Measurements from ENCODE around the gene NME9. TPM values are rescaled to one million over a fixed set of nuclear protein-coding genes. Genes with fewer than 3 reads are reported as not detected.

NME9 gene
- total and polyA plus RNA-seq, 8 donors = 0.47 to 3.5 (median 0.85) TPM

DNA sequence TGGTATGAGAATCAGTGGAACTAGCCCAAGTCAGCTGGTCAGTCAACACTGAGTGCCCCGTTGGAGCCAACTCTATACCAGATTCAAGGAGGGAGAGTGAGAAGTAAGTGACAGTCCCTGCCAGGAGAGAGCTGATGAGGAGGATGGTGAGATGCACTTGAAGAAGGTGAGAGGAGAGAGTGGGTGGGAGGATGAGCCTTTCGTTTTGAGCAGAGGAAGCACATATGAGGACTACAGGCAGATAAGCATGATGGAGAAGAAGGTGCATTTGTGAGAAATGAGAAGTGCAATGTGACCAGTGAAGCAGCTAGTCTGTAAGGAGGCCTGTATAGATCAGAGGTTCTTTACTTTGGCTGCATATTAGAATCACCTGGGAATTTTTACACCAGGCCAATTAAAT, 40.4 kb downstream of the NME9 start:
- WGBS, 2 donors = 89 to 95% methylated on average over 2 of the region's 2 CpGs
- Histone ChIP-seq H3K27me3 (no peaks in the 10 kb centered on the region), H3K4me1 (no peaks in the 10 kb centered on the region), H3K36me3 (peaks cover 0 to 58% (median 0%) of the 10 kb centered on the region in 3 donors), H3K27ac (no peak overlapping the region), H3K4me3 (no peak overlapping the region), H3K9me3 (no peaks in the 10 kb centered on the region)
- TF ChIP-seq CTCF (IDR thresholded peaks at IDR 0.05) = no peak
- intact Hi-C loops (cut with DNase I) = no loop called here
- FAIRE-seq = no peak
- no peak for DNase-seq
- no peak for ATAC-seq

DNA sequence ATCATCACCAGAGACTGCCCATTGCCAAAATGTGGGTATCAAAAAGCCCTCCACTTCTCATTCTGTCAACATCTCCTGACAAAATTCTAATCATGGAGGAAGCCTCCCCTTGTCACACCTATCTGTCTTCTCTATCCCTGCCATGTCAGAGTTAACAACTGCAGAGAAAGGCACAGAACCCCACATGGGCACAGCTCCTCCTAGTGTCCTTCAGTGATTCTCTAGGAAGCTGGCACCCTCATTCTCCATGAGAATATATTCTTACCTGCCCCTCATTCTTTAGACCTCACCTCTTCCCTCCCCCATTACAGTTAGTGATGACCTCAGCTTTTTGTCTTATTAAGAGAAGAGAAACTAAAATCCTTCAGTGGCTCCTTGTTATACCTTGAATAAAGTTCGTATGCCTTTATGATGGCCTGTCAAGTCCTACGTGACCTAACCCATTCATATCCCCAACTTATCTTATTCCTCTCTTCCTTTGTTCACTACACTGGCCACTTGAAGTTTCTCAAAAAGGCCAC, 44.6 kb downstream of the NME9 start:
- H3K27ac ChIP-seq = no peak overlapping the region
- no peaks in the 10 kb centered on the region for H3K9me3 ChIP-seq
- WGBS, 2 donors = 81 to 96% methylated on average over 2 of the region's 2 CpGs
- intact Hi-C loops (cut with DNase I) = no loop called here
- FAIRE-seq (no peak), DNase-seq (no peak), ATAC-seq (no peak)
- no peak overlapping the region for H3K4me3 ChIP-seq
- H3K36me3 ChIP-seq = peaks cover 0 to 23% (median 0%) of the 10 kb centered on the region in 3 donors
- no peaks in the 10 kb centered on the region for H3K4me1 ChIP-seq
- TF ChIP-seq CTCF (IDR thresholded peaks at IDR 0.05) = no peak
- H3K27me3 ChIP-seq = no peaks in the 10 kb centered on the region

- FAIRE-seq = no peak
- Histone ChIP-seq H3K36me3 (peaks cover 0 to 14% (median 0%) of the 10 kb centered on the region in 3 donors), H3K4me1 (no peaks in the 10 kb centered on the region)
Observed at GRCh38 chr3:138284079-138284478, 45.6 kb downstream of the NME9 start.

GRCh38 chr3:138282836-138283235, 46.8 kb downstream of the NME9 start:
- ATAC-seq (no peak), DNase-seq (no peak), FAIRE-seq (no peak)
- Histone ChIP-seq H3K9me3 (no peaks in the 10 kb centered on the region), H3K27ac (no peak overlapping the region), H3K27me3 (no peaks in the 10 kb centered on the region), H3K36me3 (peaks cover 0 to 14% (median 0%) of the 10 kb centered on the region in 3 donors), H3K4me1 (no peaks in the 10 kb centered on the region), H3K4me3 (no peak overlapping the region)
- no peak for TF ChIP-seq CTCF (IDR thresholded peaks at IDR 0.05)
- intact Hi-C loops (cut with DNase I) = no loop called here
- 97% methylated on average over 2 of the region's 2 CpGs for WGBS, 2 donors

More at GRCh38 chr3:138284079-138284478, 45.6 kb downstream of the NME9 start:
- Histone ChIP-seq H3K4me3 (no peak overlapping the region), H3K27me3 (no peaks in the 10 kb centered on the region), H3K9me3 (no peaks in the 10 kb centered on the region), H3K27ac (no peak overlapping the region)
- no peak for DNase-seq
- 97 to 99% methylated on average over 1 of the region's 1 CpG for WGBS, 2 donors
- intact Hi-C loops (cut with DNase I) = no loop called here
- no peak for ATAC-seq
- TF ChIP-seq CTCF (IDR thresholded peaks at IDR 0.05) = no peak

GRCh38 chr3:138281561-138281960, 48.1 kb downstream of the NME9 start:
- H3K27ac ChIP-seq = no peak overlapping the region
- peaks cover 0 to 14% (median 0%) of the 10 kb centered on the region in 3 donors for H3K36me3 ChIP-seq
- FAIRE-seq (no peak), DNase-seq (no peak), ATAC-seq (no peak)
- no peak for TF ChIP-seq CTCF (IDR thresholded peaks at IDR 0.05)
- WGBS, 2 donors = 97 to 98% methylated on average over 3 of the region's 3 CpGs
- no peaks in the 10 kb centered on the region for H3K27me3 ChIP-seq
- H3K4me1 ChIP-seq = no peaks in the 10 kb centered on the region
- no peaks in the 10 kb centered on the region for H3K9me3 ChIP-seq
- no peak overlapping the region for H3K4me3 ChIP-seq
- intact Hi-C loops (cut with DNase I) = no loop called here
